Superior temporal gyrus (tissue), 1 donor: Measurements from ENCODE around the gene CBFA2T2.
"Not testable (repeated sequence)": the region's sequence is repeated elsewhere in the genome, so short reads cannot be mapped to it uniquely, and the experiment has no call there.

ENCODE experiments used
- DNase-seq: peaks from one replicate; pipeline ENCODE4 v3.0.0-alpha.2; 2016; ENCODE audit errors: extremely low spot score

The CBFA2T2 gene

GRCh38 chr20:33573268-33573667 is 83.4 kb downstream of the CBFA2T2 start:
- not testable (repeated sequence) for DNase-seq

GRCh38 chr20:33575282-33575681 is 85.4 kb downstream of the CBFA2T2 start:
- no peak for DNase-seq

DNA sequence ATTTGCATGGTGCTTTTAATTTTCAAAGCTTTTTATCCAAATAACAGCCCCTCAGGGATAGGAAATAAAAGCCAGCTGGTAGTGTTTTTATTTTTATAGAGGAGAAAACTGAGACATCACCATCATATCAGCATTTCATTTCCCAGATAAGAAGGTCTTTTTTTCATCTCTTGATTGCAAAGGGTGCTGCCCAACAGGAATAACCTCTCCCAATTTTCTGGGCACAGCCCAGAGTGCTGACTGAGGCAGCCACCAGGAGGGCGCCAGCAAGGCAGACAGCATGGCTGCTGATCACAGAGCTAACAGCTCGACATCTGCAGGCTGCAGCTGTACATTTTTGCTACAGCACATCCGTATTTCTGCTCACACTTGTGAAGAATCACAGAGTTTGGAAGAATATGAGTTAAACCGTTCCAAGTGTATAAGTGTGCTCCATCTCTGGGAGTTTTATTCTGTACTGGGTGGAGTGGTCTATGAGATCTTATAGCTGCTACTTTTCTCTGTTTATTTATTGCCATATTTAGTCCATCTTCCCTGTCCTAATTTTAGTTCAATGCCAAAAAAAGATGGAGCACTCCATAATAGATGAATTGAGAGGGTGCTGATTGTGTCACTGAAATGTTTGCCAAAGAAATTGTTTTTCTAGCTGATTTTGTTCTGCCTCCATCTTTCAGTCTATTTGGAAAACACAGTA is 86.7 kb downstream of the CBFA2T2 start:
- DNase-seq: peak; percentile 78

DNA sequence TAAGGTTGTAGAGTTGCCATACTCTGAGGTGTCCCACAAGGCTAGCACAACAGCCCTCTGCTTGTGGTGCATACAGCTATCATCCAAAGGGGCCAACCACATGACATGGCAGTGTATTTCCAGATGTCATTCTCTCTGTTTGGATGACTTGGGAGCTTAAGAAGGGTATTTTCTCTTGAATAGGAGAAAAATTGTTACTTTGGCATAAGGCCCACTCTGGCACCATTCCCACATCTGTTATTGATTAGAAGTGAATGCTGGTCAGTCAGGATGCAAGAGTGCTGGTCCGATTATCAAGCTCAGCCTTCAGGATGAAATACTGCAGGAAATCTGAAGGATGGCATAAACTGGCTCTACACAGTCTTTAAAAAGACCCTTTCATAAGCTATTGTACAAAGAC is 88.6 kb downstream of the CBFA2T2 start:
- no peak for DNase-seq

DNA sequence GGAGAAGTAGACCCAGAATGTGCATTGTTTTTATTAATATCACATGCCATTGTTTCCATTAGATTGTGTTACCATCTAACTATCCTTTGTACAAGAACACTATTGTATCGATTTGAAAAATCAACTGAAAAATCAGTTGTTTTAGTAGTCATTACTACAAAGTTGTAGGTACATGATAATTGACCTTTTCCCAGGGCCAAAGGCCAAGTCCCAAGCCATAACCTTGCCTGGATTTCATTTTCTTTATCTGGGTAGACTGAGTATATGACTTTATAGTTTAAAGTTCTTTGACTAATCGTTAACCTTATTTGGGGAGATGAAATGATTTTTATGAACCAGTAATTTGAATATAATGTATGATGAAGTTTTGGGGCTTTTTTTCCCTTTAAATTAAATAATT is 93.2 kb downstream of the CBFA2T2 start:
- no peak for DNase-seq

DNA sequence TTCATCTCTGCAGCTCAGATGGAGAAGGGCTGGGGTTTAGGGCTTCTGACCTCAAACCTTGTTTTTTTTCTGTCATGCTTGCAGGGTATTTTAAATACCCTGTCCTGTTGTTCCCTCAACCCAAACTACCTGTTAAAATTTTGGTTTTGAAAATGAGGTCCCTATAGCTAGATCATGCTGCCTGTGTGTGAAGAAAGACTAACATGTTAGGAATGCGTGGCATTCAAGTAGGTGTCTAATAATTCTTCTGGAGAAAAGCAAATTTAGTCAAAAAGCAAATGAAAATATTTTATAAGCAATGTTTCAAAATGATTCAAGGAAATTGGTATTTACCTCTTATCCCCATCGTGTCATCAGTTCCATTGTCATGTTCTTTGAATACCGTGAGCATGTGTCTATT is 95.1 kb downstream of the CBFA2T2 start:
- DNase-seq: no peak

DNA sequence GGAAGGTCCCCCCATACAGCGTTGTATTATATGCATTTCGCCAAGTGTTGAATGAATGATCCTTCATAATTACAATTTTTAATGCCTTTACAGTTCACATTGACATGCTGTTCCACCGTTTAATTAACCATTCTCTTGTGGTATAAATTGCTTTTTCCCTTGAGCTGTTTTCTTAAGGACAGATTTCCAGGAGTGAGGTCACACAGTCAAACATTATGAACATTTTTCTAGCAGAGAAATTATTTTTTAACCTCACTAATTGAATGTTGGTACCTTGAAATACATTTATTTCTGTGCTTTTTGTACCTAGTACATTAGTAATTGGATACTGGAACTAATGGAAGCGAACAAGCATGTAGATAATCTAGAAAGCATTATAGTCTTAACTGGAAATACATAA is 95.5 kb downstream of the CBFA2T2 start:
- DNase-seq: no peak

DNA sequence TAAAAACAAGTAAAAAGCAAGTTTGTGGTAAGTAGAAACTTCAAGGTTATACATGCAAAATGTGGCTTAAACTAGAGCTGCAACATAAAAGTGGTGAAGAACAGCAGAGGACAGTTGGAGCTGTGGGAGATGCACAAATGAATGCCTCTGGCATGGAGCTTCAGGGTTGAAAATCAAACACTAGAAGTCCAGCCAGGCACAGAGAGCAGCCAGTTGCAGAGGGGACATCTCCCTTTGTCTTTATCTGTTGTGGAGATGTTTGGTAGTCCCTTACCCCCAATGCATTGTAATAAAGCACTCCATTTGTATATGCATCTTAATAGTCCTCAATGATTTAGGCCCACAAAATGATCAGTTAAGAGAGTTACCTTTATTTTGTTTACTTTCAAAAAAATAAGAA is 99.2 kb downstream of the CBFA2T2 start:
- DNase-seq: peak; percentile 56

- not testable (repeated sequence) for DNase-seq
Observed at GRCh38 chr20:33591901-33592300, 102.0 kb downstream of the CBFA2T2 start.

GRCh38 chr20:33594743-33595142 is 104.8 kb downstream of the CBFA2T2 start:
- no peak for DNase-seq

GRCh38 chr20:33600414-33600813 is 110.5 kb downstream of the CBFA2T2 start:
- DNase-seq: no peak

GRCh38 chr20:33600981-33601380 is 111.1 kb downstream of the CBFA2T2 start:
- no peak for DNase-seq

DNA sequence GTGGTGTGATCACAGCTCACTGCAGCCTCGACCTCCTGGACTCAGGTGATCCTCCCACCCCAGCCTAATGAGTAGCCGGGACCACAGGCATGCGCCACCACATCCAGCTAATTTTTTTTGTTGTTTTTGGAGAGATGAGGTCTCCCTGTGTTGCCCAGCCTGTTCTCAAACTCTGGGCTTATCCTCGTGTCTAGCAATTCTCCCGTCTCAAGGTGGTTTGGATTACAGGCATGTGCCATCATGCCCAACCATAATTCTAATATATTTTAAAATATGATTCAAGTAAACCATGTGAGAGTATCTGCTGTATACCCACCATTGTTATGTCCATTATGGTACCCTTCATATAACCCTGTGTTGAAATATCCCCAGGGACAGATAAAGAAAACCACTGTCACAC is 112.0 kb downstream of the CBFA2T2 start:
- DNase-seq: no peak

- no peak for DNase-seq
Observed at GRCh38 chr20:33602826-33603590, 113.1 kb downstream of the CBFA2T2 start.

- DNase-seq: peak; percentile 61
Observed at GRCh38 chr20:33604084-33604990, 114.4 kb downstream of the CBFA2T2 start.

GRCh38 chr20:33604991-33605370 is 115.1 kb downstream of the CBFA2T2 start:
- DNase-seq: peak; percentile 22

DNA sequence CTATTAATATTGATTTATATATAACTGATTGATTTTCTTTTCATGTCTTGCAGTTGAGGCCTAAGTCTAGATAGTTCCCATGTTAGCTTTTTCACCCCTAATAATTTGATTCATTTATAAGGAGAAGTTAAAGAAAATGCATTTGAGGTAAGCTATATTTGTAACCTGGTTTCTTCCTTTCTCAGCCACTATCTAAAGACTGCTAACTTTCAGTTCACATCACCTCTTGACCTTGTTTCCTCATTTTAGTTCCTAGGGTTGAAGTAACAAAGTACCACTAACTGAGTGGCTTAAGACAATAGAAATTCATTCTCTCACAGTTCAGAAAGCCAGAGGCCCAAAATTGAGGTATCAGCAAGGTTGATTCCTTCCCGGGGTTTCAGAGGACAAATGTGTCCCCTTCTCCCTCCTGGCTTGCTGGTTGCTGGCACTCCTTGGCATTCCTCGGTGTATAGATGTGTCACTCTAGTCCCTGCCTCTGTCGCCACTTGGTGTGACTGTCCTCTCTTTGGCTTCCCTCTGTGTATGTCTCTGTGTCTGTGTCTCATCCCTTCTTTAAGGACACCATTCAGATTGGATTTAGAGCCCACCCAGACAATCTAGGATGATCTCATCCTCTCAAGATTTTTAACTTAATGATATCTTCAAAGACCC is 116.3 kb downstream of the CBFA2T2 start:
- DNase-seq: no peak

DNA sequence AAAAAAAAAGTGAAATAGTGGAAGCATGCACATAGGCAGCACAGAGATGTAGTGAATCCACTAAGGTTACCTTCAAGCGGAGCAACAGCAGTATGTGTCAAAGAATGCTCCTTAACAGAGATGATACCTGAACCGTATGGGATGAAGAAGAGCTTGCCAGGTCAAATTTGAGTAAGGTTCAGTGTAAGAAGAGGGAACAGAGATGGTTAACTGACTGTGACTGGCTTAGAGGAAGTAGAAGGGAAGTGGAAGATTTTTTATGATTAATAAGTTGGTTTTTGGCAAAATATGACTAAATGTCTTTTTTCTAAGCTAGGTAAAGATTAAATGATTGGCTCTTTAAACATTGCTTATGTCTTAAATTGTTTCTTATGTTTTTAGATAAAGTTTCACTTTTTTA is 119.6 kb downstream of the CBFA2T2 start:
- no peak for DNase-seq

DNA sequence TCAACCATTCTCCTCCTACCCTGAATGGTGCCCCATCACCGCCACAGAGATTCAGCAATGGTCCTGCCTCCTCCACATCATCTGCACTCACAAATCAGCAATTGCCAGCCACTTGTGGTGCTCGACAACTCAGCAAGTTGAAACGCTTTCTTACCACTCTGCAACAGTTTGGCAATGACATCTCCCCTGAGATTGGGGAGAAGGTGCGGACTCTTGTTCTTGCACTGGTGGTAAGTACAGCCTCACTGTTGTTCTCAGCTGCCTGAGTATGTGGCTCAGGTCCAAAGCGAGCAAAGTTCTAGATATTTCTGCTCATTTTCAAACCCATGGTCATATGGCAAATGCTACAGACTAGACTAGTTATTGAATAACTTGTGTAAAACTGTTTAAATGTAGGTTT is 121.2 kb downstream of the CBFA2T2 start:
- DNase-seq: no peak

GRCh38 chr20:33612001-33612400 is 122.1 kb downstream of the CBFA2T2 start:
- no peak for DNase-seq

DNA sequence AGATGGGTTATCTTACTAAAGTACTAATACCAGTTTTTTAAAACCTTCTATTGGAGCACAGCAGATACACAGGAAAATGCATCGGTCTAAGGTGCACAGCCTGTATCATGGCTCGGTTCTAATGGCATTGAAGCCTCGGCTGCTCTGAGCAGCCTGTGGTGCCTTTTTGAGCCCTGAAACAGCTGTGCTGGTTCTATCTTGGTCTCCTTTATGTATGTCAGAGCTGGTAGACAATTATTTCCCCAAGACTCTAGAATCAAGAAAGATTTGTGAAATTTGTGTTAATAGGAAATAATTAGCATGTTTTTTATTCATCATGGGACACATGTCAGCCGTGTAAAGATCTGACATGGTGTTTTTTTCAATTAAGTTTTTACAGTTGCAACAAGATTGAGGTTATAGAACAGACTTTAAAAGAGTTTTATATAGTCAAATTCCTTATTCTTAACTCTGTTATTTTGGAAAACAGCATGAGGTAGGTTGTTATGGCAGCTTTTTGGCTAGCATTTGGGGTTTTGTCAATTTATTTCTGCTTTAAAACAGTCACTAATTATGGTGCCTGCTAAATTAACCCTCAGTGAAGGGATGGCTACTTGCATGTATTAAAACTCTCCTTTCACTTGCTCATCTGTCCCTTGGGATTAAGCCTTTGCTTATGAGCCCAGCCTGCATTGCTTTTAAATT is 132.0 kb downstream of the CBFA2T2 start:
- peak; percentile 16 for DNase-seq
